CD4-positive, alpha-beta memory T cell (primary cell): Measurements from ENCODE around the gene MIA. TPM values are rescaled to one million over a fixed set of nuclear protein-coding genes. Genes with fewer than 3 reads are reported as not detected.

ENCODE experiments used
- CTCF ChIA-PET: fragments of 350-600 bp; sonication (Branson Sonifier 250); formaldehyde crosslinking; loops from one replicate; lab custom pipeline; 2021; ENCODE audit warnings: inconsistent platforms; ENCODE audit not compliant: partially characterized antibody; lab: Charles Lee
- POLR2A ChIA-PET: fragments of 350-600 bp; sonication (Branson Sonifier 250); formaldehyde crosslinking; loops from one replicate; lab custom pipeline; 2021; ENCODE audit not compliant: partially characterized antibody; lab: Charles Lee
- DNase-seq, 5 donors: peaks; one replicate each; pipeline versions ENCODE4 v3.0.0 to v3.0.0-alpha.2; 2020 to 2022; ENCODE audit warnings: mixed read lengths in 1 of 5
- H3K27ac ChIP-seq: one replicate; pipeline ENCODE4 v1.7.0; 2013; ENCODE audit warnings: low read depth, low read length
- H3K27me3 ChIP-seq: 2 replicates; pipeline ENCODE4 v1.7.0; 2013; ENCODE audit warnings: mild to moderate bottlenecking, low read length, moderate library complexity; ENCODE audit not compliant: insufficient read depth
- H3K36me3 ChIP-seq: 2 replicates; pipeline ENCODE4 v1.7.0; 2013; ENCODE audit warnings: mild to moderate bottlenecking, low read length, moderate library complexity; ENCODE audit not compliant: insufficient read depth
- H3K4me1 ChIP-seq: 2 replicates; pipeline ENCODE4 v1.7.0; 2013; ENCODE audit warnings: mild to moderate bottlenecking, low read length, moderate library complexity; ENCODE audit not compliant: insufficient read depth
- H3K4me3 ChIP-seq, 2 donors: one replicate each; pipeline ENCODE4 v1.7.0; 2013; ENCODE audit warnings: low read length in 2 of 2, mild to moderate bottlenecking in 1 of 2
- H3K9me3 ChIP-seq, 2 donors: one replicate each; pipeline ENCODE4 v1.7.0; 2013; ENCODE audit warnings: low read length in 2 of 2, control low read depth in 1 of 2; ENCODE audit not compliant: control insufficient read depth in 1 of 2
- H3K27ac Mint-ChIP-seq, 7 donors: one replicate each; pipeline ENCODE4 v1.8.0; 2020 to 2021; ENCODE audit warnings: mixed read lengths in 7 of 7, mild to moderate bottlenecking in 6 of 7, inconsistent platforms in 3 of 7, moderate library complexity in 3 of 7
- H3K27me3 Mint-ChIP-seq, 2 donors: one replicate each; pipeline ENCODE4 v1.8.0; 2020 to 2021; ENCODE audit warnings: mixed read lengths in 2 of 2
- H3K36me3 Mint-ChIP-seq, 2 donors: one replicate each; pipeline ENCODE4 v1.8.0; 2020 to 2021; ENCODE audit warnings: mixed read lengths in 2 of 2, inconsistent platforms in 1 of 2, mild to moderate bottlenecking in 1 of 2
- H3K4me1 Mint-ChIP-seq, 4 donors: one replicate each; pipeline ENCODE4 v1.8.0; 2020 to 2021; ENCODE audit warnings: mixed read lengths in 4 of 4, mild to moderate bottlenecking in 1 of 4
- H3K4me3 Mint-ChIP-seq, 8 donors: one replicate each; pipeline ENCODE4 v1.8.0; 2020 to 2021; ENCODE audit warnings: mixed read lengths in 8 of 8, mild to moderate bottlenecking in 7 of 8, moderate library complexity in 6 of 8, inconsistent platforms in 3 of 8
- H3K9me3 Mint-ChIP-seq, 8 donors: one replicate each; pipeline ENCODE4 v1.8.0; 2020 to 2021; ENCODE audit warnings: mixed read lengths in 8 of 8, mild to moderate bottlenecking in 5 of 8, inconsistent platforms in 3 of 8, moderate library complexity in 1 of 8
- intact Hi-C: fragments of 100-400 bp; cut with micrococcal nuclease; formaldehyde crosslinking; loops from one replicate; pipeline ENCODE4 v1.15.1; 2023
- polyA plus RNA-seq, 2 donors: library from polyadenylated mRNA; unstranded; fragments of 300-500 nt; fragmentation: Illumina TruSeq; gene quantifications; one replicate each; pipeline ENCODE4 v1.2.3, GENCODE V29; 2021
- total RNA-seq, 2 experiments: library from RNA; stranded (reverse); gene quantifications; one replicate each; pipeline ENCODE4 v1.2.3, GENCODE V29; 2021

Gene MIA
- total and polyA plus RNA-seq, 4 experiments from 2014 or later = 11.2 to 11.4 TPM; not detected in 2

DNA sequence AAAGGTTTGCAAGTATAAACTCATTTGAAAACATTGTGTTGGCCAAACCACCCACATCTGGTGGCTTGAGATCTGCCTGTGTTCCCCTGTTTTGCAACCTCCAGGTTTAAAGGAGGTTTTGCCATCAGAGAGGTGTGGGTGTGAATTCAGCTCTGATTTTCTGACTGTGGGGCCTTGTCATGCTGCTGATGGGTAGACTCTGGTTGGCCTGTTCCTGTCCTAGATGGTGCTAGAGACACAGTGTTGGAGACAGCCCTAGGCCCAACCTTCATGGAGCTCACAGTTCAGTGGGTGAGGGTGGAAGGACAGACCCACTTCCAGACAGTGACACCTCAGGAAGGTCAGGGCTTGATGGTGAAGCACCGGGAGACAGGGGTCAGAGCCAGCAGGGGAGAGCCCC is 10.2 kb downstream of the MIA start:
- H3K27ac ChIP-seq = no peak overlapping the region
- CTCF ChIA-PET = no interaction called here
- H3K4me3 Mint-ChIP-seq = no peak overlapping the region
- no peaks in the 10 kb centered on the region for H3K4me1 ChIP-seq
- H3K27ac Mint-ChIP-seq = peak overlapping the region in 3 of 7 donors; percentile 37 to 67 (median 64)
- H3K27me3 ChIP-seq = no peaks in the 10 kb centered on the region
- no peak overlapping the region for H3K4me3 ChIP-seq
- POLR2A ChIA-PET = interaction anchor here (0.6 to 1.7 kb wide), 2 partner anchors 12 to 33 kb away, joined by 3 to 11 read pairs; no protein-coding TSS in a partner anchor
- H3K27me3 Mint-ChIP-seq = no peaks in the 10 kb centered on the region
- peaks cover 5 to 10% (median 8%) of the 10 kb centered on the region in 4 donors for H3K4me1 Mint-ChIP-seq
- peaks cover 5% of the 10 kb centered on the region for H3K36me3 ChIP-seq
- H3K9me3 Mint-ChIP-seq = no peaks in the 10 kb centered on the region
- peaks cover 22 to 43% of the 10 kb centered on the region in 2 donors for H3K36me3 Mint-ChIP-seq
- no peaks in the 10 kb centered on the region for H3K9me3 ChIP-seq
- intact Hi-C loops = no loop called here
- DNase-seq = peak in 1 of 5 donors; percentile 16

DNA sequence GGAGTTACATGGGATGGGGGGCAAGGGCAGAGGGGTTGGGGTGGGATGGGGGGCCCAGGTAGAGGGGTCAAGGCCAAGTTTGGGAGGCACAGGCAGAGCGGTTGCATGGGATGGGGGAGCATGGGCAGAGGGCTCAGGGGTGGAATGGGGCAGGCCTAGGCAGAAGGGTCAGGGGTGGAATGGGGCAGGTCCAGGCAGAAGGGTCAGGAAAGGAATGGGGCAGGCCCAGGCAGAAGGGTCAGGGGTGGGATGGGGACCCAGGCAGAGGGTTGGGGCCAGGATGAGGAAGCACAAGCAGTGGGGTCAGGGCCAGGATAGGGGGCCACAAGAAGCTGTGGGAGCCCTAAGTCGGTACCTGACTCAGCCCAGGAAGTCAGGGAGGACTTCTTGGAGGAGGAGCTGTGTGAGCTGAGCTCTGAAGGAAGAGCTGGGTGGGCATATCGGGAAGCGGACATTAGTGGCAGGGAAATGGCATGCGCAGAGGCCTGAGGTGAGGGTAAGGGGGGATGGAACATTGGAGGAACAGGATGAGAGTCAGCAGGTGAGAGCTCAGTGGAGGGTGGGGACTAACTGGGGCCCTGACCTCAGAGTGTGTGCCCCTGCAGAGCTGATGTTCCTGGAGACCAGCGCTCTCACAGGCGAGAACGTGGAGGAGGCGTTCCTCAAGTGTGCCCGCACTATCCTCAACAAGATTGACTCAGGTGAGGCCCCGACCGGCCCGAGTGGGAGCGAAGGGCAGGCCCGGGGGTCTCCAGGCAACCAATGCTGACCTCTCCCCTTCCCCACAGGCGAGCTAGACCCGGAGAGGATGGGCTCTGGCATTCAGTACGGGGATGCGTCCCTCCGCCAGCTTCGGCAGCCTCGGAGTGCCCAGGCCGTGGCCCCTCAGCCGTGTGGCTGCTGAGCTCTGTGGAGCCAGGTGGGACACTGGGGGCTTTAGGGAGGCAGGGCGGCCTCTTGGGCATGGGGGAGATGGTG is 11.0 kb downstream of the MIA start:
- Mint-ChIP-seq H3K36me3 (peaks cover 22 to 42% of the 10 kb centered on the region in 2 donors), H3K27ac (peak overlapping the region in 5 of 7 donors; percentile 35 to 68 (median 57)), H3K9me3 (no peaks in the 10 kb centered on the region), H3K27me3 (no peaks in the 10 kb centered on the region), H3K4me1 (peaks cover under 1 to 6% (median 5%) of the 10 kb centered on the region in 4 donors), H3K4me3 (no peak overlapping the region)
- Histone ChIP-seq H3K9me3 (no peaks in the 10 kb centered on the region), H3K4me3 (no peak overlapping the region), H3K4me1 (no peaks in the 10 kb centered on the region), H3K27ac (no peak overlapping the region), H3K36me3 (peaks cover 5% of the 10 kb centered on the region), H3K27me3 (no peaks in the 10 kb centered on the region)
- intact Hi-C loops = no loop called here
- POLR2A ChIA-PET = interaction anchor here (1.1 to 1.7 kb wide), 3 partner anchors 8 to 49 kb away, joined by 3 to 11 read pairs (median 8); partner anchors contain the start of gene RAB4B
- DNase-seq = no peak
- CTCF ChIA-PET = interaction anchor here (1.2 to 1.7 kb wide), 3 partner anchors 12 to 151 kb away, joined by 3 to 8 read pairs (median 6); no protein-coding TSS in a partner anchor

DNA sequence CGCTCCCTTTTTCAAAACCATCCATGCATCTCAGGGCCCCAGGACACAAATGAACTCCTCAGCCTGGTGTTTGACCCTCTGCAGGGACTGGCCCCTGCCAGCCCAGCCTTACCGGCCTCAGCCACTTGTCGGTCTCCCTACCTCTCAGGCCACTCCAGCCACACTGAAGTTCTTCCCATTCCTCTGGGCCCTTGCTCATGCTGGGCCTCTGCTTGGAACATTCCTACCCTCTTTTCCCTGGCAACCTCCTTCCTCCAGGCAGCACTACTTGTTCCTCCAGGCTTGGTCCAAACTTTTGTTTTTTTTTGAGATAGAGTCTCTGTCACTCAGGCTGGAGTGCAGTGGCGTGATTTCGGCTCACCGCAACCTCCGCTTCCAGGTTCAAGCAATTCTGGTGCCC is 16.0 kb downstream of the MIA start:
- H3K27ac ChIP-seq = no peak overlapping the region
- H3K27me3 Mint-ChIP-seq = no peaks in the 10 kb centered on the region
- H3K9me3 ChIP-seq = no peaks in the 10 kb centered on the region
- peaks cover 11 to 31% of the 10 kb centered on the region in 2 donors for H3K36me3 Mint-ChIP-seq
- H3K27ac Mint-ChIP-seq = peak overlapping the region in 2 of 7 donors; percentile 18 to 88
- intact Hi-C loops = no loop called here
- H3K36me3 ChIP-seq = no peaks in the 10 kb centered on the region
- no peak overlapping the region for H3K4me3 Mint-ChIP-seq
- no peaks in the 10 kb centered on the region for H3K4me1 ChIP-seq
- ChIA-PET POLR2A (no interaction called here), CTCF (no interaction called here)
- DNase-seq = no peak
- H3K9me3 Mint-ChIP-seq = no peaks in the 10 kb centered on the region
- H3K4me1 Mint-ChIP-seq = peaks cover 0 to 7% (median 5%) of the 10 kb centered on the region in 4 donors
- no peak overlapping the region for H3K4me3 ChIP-seq
- H3K27me3 ChIP-seq = no peaks in the 10 kb centered on the region

DNA sequence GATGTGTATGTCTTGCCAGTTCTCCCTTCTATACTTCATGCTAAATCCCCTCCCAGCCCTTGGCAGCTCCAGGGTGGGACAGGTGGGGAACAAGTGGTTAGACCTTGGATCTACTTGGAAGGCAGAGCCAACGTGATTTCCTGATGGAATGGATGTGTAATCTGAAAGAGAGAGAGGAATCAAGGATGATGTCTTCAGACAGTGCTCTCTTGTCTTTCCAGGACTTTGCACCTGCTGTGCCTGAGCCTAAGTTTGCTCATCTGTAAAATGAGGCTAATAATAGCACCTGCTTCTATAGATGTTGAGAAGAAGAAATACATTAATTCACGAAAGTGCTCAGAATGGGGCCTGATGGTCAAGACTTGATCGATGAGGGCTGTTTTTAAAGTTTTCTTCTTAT is 16.7 kb downstream of the MIA start:
- H3K9me3 Mint-ChIP-seq = no peaks in the 10 kb centered on the region
- POLR2A ChIA-PET = interaction anchor here (1.0 kb wide), 1 partner anchor 15 kb away, joined by 4 read pairs; no protein-coding TSS in a partner anchor
- peaks cover 9 to 26% of the 10 kb centered on the region in 2 donors for H3K36me3 Mint-ChIP-seq
- intact Hi-C loops = no loop called here
- H3K27ac Mint-ChIP-seq = peak overlapping the region in 4 of 7 donors; percentile 22 to 82 (median 55)
- Histone ChIP-seq H3K4me3 (no peak overlapping the region), H3K36me3 (no peaks in the 10 kb centered on the region), H3K9me3 (no peaks in the 10 kb centered on the region), H3K4me1 (no peaks in the 10 kb centered on the region), H3K27me3 (no peaks in the 10 kb centered on the region), H3K27ac (no peak overlapping the region)
- peaks cover 0 to 9% (median 5%) of the 10 kb centered on the region in 4 donors for H3K4me1 Mint-ChIP-seq
- no peaks in the 10 kb centered on the region for H3K27me3 Mint-ChIP-seq
- H3K4me3 Mint-ChIP-seq = no peak overlapping the region
- DNase-seq = no peak
- CTCF ChIA-PET = no interaction called here

DNA sequence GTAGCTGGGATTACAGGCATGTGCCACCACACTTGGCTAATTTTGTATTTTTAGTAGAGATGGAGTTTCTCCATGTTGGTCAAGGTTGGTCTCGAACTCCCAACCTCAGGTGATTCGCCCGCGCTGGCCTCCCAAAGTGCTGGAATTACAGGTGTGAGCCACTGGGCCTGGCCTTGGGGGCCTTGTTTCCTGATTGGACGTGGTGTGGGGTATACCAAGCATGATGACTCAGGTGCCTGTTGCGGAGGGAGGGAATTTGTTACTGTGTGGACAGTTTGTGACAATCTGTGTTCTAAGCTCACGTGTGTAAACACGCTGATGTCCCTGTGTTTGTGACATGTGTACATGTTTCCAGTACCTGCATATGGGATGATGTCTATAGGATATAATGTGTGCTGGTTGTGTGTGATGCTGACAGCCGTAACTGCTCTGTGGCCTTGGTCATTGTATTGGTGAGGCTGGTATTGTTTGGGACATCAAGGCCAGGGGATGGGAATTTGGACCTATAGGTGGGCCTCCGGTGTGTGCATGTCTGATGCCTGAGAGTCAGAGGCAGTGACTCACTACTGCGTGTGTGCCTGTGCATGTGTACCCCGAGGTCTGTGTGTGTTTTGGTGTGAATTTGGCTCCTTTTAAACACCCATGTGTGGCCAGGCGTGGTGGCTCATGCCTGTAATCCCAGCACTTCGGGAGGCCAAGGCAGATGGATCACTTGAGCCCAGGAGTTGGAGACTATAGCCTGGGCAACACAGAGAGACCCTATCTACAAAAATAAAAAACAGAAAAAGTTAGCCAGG is 22.0 kb downstream of the MIA start:
- Mint-ChIP-seq H3K27ac (peak overlapping the region; percentile 85 to 100 (median 98)), H3K36me3 (peaks cover 9 to 23% of the 10 kb centered on the region in 2 donors), H3K4me3 (peak overlapping the region in 7 of 8 donors; percentile 58 to 99 (median 94)), H3K9me3 (no peaks in the 10 kb centered on the region), H3K4me1 (peaks cover 25 to 45% (median 33%) of the 10 kb centered on the region in 4 donors), H3K27me3 (no peaks in the 10 kb centered on the region)
- ChIA-PET CTCF (interaction anchor here (1.1 to 4.0 kb wide), 7 partner anchors 10 to 47 kb away, joined by 3 to 40 read pairs (median 8); partner anchors contain the start of genes ACTMAP, RAB4B and SNRPA), POLR2A (interaction anchor here (0.5 to 15.6 kb wide), 13 partner anchors 11 to 330 kb away, joined by 3 to 369 read pairs (median 16); partner anchors contain the start of genes ACTMAP, COQ8B, ITPKC and MIA)
- H3K27ac ChIP-seq = peak overlapping the region; percentile 82
- no peaks in the 10 kb centered on the region for H3K9me3 ChIP-seq
- intact Hi-C loops = no loop called here
- H3K27me3 ChIP-seq = no peaks in the 10 kb centered on the region
- H3K4me3 ChIP-seq = peak overlapping the region in 1 of 2 donors; percentile 55
- H3K36me3 ChIP-seq = peaks cover 10% of the 10 kb centered on the region
- H3K4me1 ChIP-seq = peaks cover 37% of the 10 kb centered on the region
- DNase-seq = no peak

DNA sequence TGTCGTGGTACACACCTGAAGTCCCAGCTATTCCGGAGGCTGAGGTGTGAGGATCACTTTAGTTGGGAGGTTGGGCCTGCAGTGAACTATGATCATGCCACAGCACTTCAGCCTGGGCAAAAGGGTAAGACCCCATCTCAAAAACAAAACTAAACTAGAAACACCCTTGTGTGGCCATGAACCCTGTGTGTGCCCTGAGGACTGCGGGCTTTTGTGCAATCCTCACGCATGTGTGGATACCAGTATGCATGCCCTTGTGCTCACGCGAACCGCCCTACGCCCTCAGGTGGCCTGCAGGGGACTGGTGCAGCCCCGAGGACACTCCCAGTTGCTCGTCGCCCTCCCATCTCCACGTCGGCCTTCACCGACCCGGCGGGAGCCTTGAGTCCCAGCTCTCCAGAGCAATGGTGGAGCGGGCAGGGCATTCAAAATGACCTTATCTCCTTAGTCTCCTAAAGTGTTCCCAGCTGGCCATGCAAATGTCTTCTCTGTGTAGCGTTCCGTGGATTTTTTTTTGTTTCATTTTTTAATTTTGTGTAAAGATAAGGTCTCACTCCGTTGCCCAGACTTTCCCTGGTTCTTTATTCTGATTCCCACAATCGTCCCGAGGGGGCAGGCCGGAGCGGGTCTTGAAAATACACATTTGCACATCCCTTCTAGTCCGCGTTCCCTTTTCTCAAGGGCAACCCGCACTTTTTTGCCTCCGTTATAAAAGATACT is 22.8 kb downstream of the MIA start:
- intact Hi-C loops = loop anchor here (1.0 to 2.0 kb wide), 6 partner anchors 8 to 465 kb away; partner anchors contain the start of genes ACTMAP, COQ8B and RAB4B
- Histone ChIP-seq H3K27ac (peak overlapping the region; percentile 82), H3K36me3 (peaks cover 10% of the 10 kb centered on the region), H3K9me3 (no peaks in the 10 kb centered on the region), H3K4me1 (peaks cover 44% of the 10 kb centered on the region), H3K4me3 (peak overlapping the region; percentile 55 to 86), H3K27me3 (no peaks in the 10 kb centered on the region)
- peaks cover 10 to 30% of the 10 kb centered on the region in 2 donors for H3K36me3 Mint-ChIP-seq
- peaks cover 28 to 52% (median 39%) of the 10 kb centered on the region in 4 donors for H3K4me1 Mint-ChIP-seq
- ChIA-PET POLR2A (interaction anchor here (0.5 to 15.6 kb wide), 23 partner anchors 10 to 751 kb away, joined by 3 to 369 read pairs (median 5); partner anchors contain the start of genes ACTMAP, COQ8B, HNRNPUL1 and ITPKC), CTCF (interaction anchor here (1.0 to 4.0 kb wide), 11 partner anchors 9 to 135 kb away, joined by 3 to 40 read pairs (median 7); partner anchors contain the start of genes ACTMAP, RAB4B and SNRPA)
- H3K27ac Mint-ChIP-seq = peak overlapping the region; percentile 98 to 100 (median 99)
- peak; percentile 64 to 82 (median 70) for DNase-seq
- no peaks in the 10 kb centered on the region for H3K27me3 Mint-ChIP-seq
- H3K9me3 Mint-ChIP-seq = no peaks in the 10 kb centered on the region
- H3K4me3 Mint-ChIP-seq = peak overlapping the region; percentile 92 to 99 (median 96)
